NCI-H748 (cell line): Measurements from ENCODE around the gene TAOK2.
"Not testable (repeated sequence)": the region's sequence is repeated elsewhere in the genome, so short reads cannot be mapped to it uniquely, and the experiment has no call there.

ENCODE experiments used
- DNase-seq: peaks from one replicate; lab custom pipeline; 2025; ENCODE audit not compliant: unreplicated experiment; lab: John Stamatoyannopoulos, UW

The TAOK2 gene

GRCh38 chr16:30022887-30023286 is 49.2 kb downstream of the TAOK2 start, which contains the start of gene C16orf92:
Gene C16orf92, plus strand, starts transcription at chr16:30023198. Its CDS starts 143 bp downstream, at chr16:30023341.
- no peak for DNase-seq

DNA sequence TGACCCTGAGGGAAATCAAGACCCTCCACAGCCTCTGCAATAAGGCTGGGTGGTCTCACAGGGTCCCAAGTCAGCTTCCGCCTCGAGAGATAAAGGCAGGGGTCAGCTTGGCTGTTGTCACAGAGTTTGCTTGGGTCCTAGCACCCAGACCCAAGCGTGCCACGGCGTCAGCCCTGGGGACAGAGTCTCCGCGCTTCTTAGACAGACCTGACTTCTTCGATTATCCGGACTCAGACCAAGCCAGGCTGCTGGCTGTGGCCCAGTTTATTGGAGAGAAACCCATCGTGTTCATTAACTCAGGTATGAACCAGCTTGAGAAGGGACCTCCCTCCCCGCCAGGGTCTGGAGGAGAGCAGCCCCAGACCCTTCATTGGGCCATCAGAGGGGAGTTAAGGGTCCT is 49.9 kb downstream of the TAOK2 start:
- no peak for DNase-seq

- no peak for DNase-seq
Observed at GRCh38 chr16:30024451-30024850, 50.8 kb downstream of the TAOK2 start.

DNA sequence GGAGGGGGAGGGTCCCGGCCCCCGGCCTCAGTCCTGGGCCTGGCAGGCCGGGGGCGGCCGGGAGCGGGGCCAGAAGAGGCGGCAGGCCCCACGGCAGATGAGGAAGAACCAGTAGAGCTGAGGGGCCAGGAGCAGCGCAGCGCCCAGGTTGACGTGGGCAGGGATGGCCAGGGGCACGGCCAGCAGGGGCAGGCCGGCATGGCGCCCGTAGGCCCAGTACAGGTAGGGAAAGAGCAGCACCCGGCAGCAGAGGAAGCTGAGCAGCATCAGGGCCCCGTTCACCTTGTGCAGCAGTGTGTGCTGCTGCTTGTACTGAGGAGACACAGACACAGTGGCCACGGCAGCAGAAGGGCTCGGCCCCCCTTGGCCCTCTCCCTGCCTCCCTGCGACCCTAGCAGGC is 51.5 kb downstream of the TAOK2 start:
- no peak for DNase-seq

DNA sequence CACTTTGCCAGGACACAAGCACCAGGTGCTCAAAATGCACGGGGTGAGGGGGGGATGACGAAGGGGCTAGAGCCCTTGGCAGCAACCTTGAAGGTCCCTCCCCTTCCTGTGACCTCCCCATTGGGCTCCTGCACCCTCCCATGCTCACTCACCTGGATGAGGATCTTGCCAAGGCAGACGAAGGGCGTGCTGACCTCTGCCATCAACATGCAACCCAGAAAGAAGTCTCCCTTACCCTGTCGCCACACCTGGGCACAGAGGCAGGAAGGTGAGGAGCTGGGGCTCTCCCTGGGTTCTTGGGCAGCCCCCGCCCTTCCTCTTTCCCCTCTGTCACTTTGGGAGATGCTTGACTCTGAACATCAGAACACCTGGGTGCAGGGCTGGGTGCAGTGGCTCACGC is 51.9 kb downstream of the TAOK2 start:
- no peak for DNase-seq

DNA sequence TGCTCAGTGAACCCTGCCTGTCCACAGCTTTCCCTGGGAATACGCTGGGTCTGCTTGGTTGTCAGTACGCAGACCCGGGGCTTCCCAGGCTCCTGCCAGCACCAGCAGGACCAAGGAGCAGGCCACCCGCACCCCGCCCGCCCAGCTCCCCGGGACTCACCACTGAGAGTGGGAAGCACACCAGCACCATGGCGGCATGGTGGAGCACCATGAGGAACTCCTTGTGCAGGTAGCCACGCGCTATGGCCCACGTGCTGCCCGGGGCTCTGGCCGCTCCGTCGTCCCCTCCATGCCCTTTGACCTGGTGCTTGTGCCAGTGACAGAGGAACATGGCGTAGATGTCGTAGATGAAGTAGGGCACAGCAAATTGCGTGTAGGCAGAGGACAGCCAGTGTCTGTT is 52.8 kb downstream of the TAOK2 start:
- no peak for DNase-seq

GRCh38 chr16:30027588-30028437 is 54.1 kb downstream of the TAOK2 start:
- no peak for DNase-seq

DNA sequence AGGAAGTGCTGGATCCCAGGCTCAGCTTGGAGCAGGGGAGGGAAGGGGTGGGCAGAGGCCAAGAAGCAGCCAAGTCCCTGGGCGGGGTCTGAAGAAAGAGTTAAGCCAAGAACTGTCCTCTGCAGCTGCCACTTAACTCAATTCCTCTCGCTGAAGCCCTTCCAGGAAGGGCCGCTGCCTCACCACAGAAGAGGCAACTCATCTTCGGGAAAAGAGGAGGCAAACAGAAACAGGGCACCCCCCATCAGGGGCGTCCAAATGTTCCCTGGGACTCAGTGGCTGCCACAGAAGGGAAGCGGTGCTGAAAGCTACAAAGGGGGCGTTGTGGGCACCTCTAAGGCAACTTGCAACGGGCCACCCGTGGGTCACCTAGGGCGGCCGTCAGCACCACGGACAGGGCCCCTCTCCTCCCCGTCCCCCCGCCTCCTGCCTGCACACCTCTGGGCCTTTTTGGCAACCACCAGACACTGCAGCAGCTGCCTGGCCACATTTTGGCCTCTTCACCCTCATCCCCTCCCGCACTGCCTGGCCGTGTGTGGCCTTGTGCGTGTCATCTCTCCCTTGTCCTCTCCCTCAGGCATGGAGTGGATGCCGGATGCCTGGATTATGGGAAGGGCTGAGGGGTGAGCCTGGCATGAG is 54.9 kb downstream of the TAOK2 start:
- DNase-seq: no peak

DNA sequence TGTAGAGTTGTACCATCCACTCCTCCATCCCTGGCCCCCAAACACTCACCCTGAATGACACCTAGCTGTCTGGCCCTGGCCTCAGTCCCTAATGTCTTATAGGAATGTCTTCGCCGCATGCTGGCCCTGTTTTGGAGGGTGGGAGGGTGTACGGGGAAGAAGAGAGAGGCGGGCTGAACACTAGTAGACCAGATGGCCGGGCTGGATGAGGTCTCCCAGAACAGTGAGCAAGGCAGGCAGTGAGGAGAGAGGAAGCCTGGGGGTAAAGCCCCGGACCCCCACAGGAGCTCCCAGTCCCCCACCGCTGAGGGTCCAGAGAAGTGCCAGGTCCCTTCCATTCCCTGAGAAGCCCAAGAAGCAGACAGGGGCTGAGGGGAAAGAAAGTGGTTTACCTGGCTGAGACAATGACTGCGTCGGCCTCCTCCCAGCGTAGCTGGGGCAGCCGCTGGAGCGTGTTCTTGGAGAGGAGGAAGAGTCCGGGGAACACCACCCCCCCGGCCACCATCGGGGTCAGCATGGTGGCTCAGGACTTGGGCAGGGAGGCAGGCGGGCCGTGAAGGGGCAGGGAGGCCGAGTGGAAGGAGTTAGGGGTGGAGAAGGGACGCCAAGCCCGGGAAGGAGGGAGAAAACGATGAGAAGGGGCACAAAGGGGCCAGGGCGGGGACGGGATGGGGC is 56.5 kb downstream of the TAOK2 start:
- no peak for DNase-seq

- DNase-seq: peak; percentile 64
Observed at GRCh38 chr16:30030841-30031413, 57.3 kb downstream of the TAOK2 start, which contains the start of gene TLCD3B. Gene TLCD3B, minus strand, starts transcription at chr16:30031271. Its CDS starts 744 bp downstream, at chr16:30030527.

GRCh38 chr16:30031477-30031918 is 57.8 kb downstream of the TAOK2 start:
- DNase-seq: no peak

GRCh38 chr16:30032083-30032819 is 58.6 kb downstream of the TAOK2 start:
- DNase-seq: peak; percentile 77

- DNase-seq: no peak
Observed at GRCh38 chr16:30033270-30033669, 59.6 kb downstream of the TAOK2 start.

DNA sequence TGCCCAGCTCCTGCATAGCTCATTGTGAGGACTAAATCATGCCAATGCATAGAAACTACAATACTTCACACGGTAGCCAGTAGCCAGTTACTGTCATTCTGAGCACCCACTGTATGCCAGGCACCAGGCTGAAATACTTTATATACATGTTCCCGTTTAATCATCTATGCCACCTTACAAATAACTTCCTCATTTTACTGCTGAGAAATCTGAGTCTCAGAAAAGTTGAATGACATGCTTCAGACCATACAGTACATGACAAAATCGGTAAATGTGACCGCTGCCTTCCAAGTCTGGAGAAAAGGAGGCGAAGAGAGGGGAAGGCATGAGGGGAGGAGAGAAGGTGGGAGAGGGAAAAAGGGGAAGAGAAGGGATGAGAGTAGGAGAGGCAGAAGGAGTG is 66.6 kb downstream of the TAOK2 start:
- DNase-seq: no peak

GRCh38 chr16:30040690-30041089 is 67.0 kb downstream of the TAOK2 start:
- DNase-seq: not testable (repeated sequence)

GRCh38 chr16:30041841-30042240 is 68.2 kb downstream of the TAOK2 start:
- DNase-seq: no peak
